DOHH2 (cell line): Measurements from ENCODE around the gene ENGASE.

Source experiments
- H3F3A ChIP-seq: fragments of 200-600 bp; sonication (generic), shearing (Covaris generic); 2 replicates; pipeline ENCODE4 v1.6.0; 2016; ENCODE audit warnings: antibody characterized with exemption, mild to moderate bottlenecking; ENCODE audit not compliant: control insufficient read depth, insufficient read depth
- H3K27ac ChIP-seq: fragments of 200-600 bp; sonication (generic); 2 replicates; pipeline ENCODE4 v1.5.1; 2014; ENCODE audit warnings: low read depth, mild to moderate bottlenecking, low read length, moderate library complexity
- H3K27me3 ChIP-seq: fragments of 200-600 bp; sonication (generic); 2 replicates; pipeline ENCODE4 v1.6.1; 2014; ENCODE audit warnings: mild to moderate bottlenecking, low read length, mixed read lengths; ENCODE audit not compliant: control insufficient read depth
- H3K36me3 ChIP-seq: fragments of 200-600 bp; sonication (generic); 2 replicates; pipeline ENCODE4 v1.6.1; 2014; ENCODE audit warnings: mild to moderate bottlenecking, low read length, moderate library complexity, mixed read lengths; ENCODE audit not compliant: control insufficient read depth
- H3K4me1 ChIP-seq: fragments of 200-600 bp; sonication (generic); 2 replicates; pipeline ENCODE4 v1.6.1; 2014; ENCODE audit warnings: mild to moderate bottlenecking, low read length, mixed read lengths; ENCODE audit not compliant: control insufficient read depth
- H3K4me2 ChIP-seq: fragments of 200-600 bp; sonication (generic); 2 replicates; pipeline ENCODE4 v1.6.0; 2014; ENCODE audit warnings: mild to moderate bottlenecking, low read length, moderate library complexity
- H3K4me3 ChIP-seq: fragments of 200-600 bp; sonication (generic); 2 replicates; pipeline ENCODE4 v1.5.1; 2014; ENCODE audit warnings: mild to moderate bottlenecking, low read length, mixed read lengths
- H3K79me2 ChIP-seq: fragments of 200-600 bp; sonication (generic); 2 replicates; pipeline ENCODE4 v1.6.1; 2014; ENCODE audit warnings: mild to moderate bottlenecking, low read length, mixed read lengths; ENCODE audit not compliant: control insufficient read depth
- H3K9me2 ChIP-seq: fragments of 200-600 bp; sonication (generic); replicated peaks from 2 replicates; pipeline ENCODE4 v1.6.1; 2014; ENCODE audit warnings: mild to moderate bottlenecking, low read length, mixed read lengths; ENCODE audit not compliant: control insufficient read depth
- H3K9me3 ChIP-seq: fragments of 200-600 bp; sonication (generic); 2 replicates; pipeline ENCODE4 v1.6.1; 2014; ENCODE audit warnings: antibody characterized with exemption, low read length, mixed read lengths; ENCODE audit not compliant: control insufficient read depth, insufficient read depth
- H4K20me1 ChIP-seq: fragments of 200-600 bp; sonication (generic); 2 replicates; pipeline ENCODE4 v1.6.0; 2014; ENCODE audit warnings: low read depth, mild to moderate bottlenecking, antibody characterized with exemption, low read length, moderate library complexity; ENCODE audit not compliant: control insufficient read depth, insufficient read depth
- EZH2phosphoT487 ChIP-seq: fragments of 200-600 bp; sonication (generic); IDR thresholded peaks from 2 replicates; pipeline ENCODE4 v1.6.1; 2017; ENCODE audit warnings: borderline replicate concordance, mild to moderate bottlenecking, antibody characterized with exemption, low read length, moderate library complexity, mixed read lengths
- TF ChIP-seq, protein P1 (sequence below): fragments of 200-600 bp; sonication (generic); IDR thresholded peaks from one replicate; pipeline ENCODE4 v1.5.1; 2014; ENCODE audit warnings: antibody characterized with exemption, mild to moderate bottlenecking, low read depth, low read length; ENCODE audit not compliant: poor library complexity, severe bottlenecking

Gene ENGASE

DNA sequence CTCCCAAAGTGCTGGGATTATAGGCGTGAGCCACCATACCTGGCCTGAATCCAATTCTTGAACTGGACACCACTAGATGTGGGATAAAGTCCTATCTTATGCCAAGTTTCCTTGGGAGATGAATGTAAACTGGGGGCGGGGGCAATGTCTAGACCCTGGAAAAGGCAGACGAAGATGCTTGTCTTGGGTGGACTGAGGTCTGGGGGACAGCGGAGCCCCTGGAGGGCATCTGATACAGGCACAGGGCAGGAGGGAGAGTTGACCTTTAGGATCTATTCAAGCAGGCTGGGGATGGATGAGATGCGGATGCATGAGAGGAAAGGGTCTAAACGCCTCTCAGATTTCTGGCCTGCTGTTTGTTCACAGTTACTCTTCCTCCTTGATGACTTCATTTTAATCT is 38.9 kb upstream of the ENGASE start:
- Histone ChIP-seq H3K4me1 (no peaks in the 10 kb centered on the region), H3K4me3 (no peak overlapping the region), H3K9me2 (no peaks in the 10 kb centered on the region), H3K79me2 (no peaks in the 10 kb centered on the region), H3F3A (no peaks in the 10 kb centered on the region), H3K9me3 (no peaks in the 10 kb centered on the region), H3K27ac (no peak overlapping the region), H3K4me2 (no peak overlapping the region), H4K20me1 (no peaks in the 10 kb centered on the region), H3K36me3 (no peaks in the 10 kb centered on the region), H3K27me3 (no peaks in the 10 kb centered on the region)
- no peak for TF ChIP-seq EZH2phosphoT487
- TF ChIP-seq, protein P1, sequence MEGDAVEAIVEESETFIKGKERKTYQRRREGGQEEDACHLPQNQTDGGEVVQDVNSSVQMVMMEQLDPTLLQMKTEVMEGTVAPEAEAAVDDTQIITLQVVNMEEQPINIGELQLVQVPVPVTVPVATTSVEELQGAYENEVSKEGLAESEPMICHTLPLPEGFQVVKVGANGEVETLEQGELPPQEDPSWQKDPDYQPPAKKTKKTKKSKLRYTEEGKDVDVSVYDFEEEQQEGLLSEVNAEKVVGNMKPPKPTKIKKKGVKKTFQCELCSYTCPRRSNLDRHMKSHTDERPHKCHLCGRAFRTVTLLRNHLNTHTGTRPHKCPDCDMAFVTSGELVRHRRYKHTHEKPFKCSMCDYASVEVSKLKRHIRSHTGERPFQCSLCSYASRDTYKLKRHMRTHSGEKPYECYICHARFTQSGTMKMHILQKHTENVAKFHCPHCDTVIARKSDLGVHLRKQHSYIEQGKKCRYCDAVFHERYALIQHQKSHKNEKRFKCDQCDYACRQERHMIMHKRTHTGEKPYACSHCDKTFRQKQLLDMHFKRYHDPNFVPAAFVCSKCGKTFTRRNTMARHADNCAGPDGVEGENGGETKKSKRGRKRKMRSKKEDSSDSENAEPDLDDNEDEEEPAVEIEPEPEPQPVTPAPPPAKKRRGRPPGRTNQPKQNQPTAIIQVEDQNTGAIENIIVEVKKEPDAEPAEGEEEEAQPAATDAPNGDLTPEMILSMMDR = no peak

GRCh38 chr17:79036181-79036580 is 38.4 kb upstream of the ENGASE start:
- no peak overlapping the region for H3K4me2 ChIP-seq
- no peaks in the 10 kb centered on the region for H3K36me3 ChIP-seq
- H3K27ac ChIP-seq = no peak overlapping the region
- no peaks in the 10 kb centered on the region for H4K20me1 ChIP-seq
- H3K9me2 ChIP-seq = no peaks in the 10 kb centered on the region
- H3K4me3 ChIP-seq = no peak overlapping the region
- no peaks in the 10 kb centered on the region for H3F3A ChIP-seq
- H3K27me3 ChIP-seq = no peaks in the 10 kb centered on the region
- H3K79me2 ChIP-seq = no peaks in the 10 kb centered on the region
- H3K4me1 ChIP-seq = no peaks in the 10 kb centered on the region
- no peak for TF ChIP-seq EZH2phosphoT487
- TF ChIP-seq, protein P1 = no peak
- no peaks in the 10 kb centered on the region for H3K9me3 ChIP-seq

GRCh38 chr17:79036596-79036995 is 38.0 kb upstream of the ENGASE start:
- Histone ChIP-seq H4K20me1 (no peaks in the 10 kb centered on the region), H3K4me2 (no peak overlapping the region), H3F3A (no peaks in the 10 kb centered on the region), H3K79me2 (no peaks in the 10 kb centered on the region), H3K36me3 (no peaks in the 10 kb centered on the region), H3K9me2 (no peaks in the 10 kb centered on the region), H3K4me1 (no peaks in the 10 kb centered on the region), H3K27ac (no peak overlapping the region), H3K4me3 (no peak overlapping the region), H3K9me3 (no peaks in the 10 kb centered on the region), H3K27me3 (no peaks in the 10 kb centered on the region)
- no peak for TF ChIP-seq EZH2phosphoT487
- TF ChIP-seq, protein P1 = no peak
